GM18909 (cell line): ENCODE data around the gene TMC4.

Experiments
- ATAC-seq: cut with Tn5 transposase; IDR thresholded peaks from one replicate; pipeline ENCODE4 v1.9.1; 2021; ENCODE audit warnings: mild to moderate bottlenecking; ENCODE audit not compliant: unreplicated experiment, poor library complexity

The TMC4 gene

DNA sequence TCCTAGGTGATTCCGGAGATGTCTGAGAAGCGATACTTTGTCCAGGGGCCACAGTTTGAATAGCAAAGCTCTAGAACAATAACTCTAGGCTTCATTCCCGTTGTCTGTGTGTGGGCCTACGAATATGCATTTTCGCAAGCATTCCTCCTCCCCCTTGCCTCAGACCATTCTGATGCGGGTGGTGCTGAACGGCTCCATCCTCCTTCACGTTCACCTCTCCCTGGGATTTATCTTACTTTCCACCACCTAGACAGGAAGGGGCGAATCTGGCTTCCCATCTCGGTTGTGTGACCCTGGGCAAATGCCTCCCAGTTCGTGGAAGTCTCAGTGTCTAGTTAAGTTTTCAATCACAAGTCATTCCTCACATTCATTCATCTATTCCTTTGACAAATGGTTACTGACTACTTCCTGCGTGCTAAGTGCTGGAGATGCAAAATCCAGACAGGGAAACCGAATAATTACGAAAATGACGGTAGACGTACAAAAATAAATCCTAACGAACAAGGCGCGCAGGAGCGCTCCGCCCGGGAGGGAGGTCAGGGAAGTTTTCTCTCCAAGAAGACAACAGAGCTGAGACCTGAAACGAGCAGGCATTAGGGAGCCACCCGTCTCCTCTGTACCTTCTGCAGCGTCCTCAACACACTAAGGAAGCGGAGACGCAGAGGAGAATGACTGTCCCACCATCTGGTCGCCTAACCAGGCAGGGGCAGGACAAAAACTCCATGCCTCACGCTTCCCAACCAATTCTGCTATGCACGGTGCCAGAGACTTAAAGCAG, 36.7 kb downstream of the TMC4 start:
- no peak for ATAC-seq

GRCh38 chr19:54133957-54134590, 38.9 kb downstream of the TMC4 start:
- no peak for ATAC-seq

DNA sequence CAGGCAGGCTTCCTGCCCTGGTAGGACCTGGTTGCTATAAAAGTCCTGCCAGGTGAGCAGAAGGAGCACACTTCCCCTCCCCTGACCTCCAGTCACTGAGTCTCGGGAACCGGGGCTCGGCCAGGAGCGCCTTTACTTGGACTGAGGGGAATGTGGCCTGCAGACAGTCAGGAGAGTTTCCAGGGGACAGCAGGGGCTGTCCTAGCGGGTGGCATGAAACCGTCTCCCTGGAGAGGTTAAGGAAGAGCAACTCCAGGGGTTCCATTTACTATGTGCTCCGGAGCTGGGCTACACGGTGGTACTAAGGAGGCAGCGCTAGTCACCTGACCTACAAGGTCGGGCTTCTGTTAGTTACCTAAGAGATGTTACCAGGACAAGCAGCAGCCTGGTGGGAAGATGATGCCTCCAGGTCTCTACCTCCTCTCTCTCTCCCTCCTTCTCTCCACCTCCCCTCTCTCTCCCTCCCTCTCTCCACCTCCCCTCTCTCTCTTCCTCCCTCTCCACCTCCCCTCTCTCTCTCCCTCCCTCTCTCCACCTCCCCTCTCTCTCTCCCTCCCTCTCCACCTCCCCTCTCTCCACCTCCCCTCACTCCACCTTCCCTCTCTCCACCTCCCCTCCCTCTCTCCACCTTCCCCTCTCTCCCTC, 39.5 kb downstream of the TMC4 start:
- no peak for ATAC-seq

DNA sequence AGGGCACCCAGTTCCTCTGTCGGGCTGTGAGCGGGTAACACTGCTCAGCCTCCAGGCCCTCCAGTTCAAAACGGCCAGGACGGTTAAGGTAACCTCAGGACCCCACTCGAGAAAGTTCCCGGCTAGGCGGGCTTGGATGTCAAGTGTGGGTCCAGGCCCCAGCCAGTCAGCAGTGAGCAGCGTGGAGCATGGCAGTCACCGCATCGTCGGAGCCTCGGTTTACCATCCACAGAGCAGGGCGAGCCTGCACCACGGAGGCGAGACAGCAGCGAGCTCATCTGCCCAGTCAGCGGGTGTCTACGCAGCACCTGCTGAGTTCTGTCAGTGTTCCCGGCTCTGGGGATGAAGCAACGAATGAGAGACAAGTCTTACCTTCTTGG, 43.4 kb downstream of the TMC4 start:
- no peak for ATAC-seq

GRCh38 chr19:54128796-54129616, 44.0 kb downstream of the TMC4 start:
- ATAC-seq = no peak

DNA sequence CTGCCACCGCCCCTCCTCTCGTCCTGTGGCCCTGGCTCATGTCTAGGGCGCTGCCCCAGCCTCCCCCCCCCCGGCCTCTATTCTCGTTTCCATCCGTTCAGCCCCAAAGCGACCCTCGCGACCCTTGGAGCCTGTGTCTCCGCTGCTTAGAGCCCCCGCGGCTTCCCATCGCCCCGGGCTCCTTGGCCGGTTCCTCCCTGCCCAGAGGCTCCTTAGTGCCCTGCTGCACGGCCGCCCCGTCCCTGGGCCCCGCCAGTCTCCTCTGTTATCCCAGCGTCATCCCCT, 44.6 kb downstream of the TMC4 start:
- no peak for ATAC-seq

- ATAC-seq = no peak
Observed at GRCh38 chr19:54127688-54128440, 45.1 kb downstream of the TMC4 start.

- ATAC-seq = no peak
Observed at GRCh38 chr19:54125713-54126112, 47.2 kb downstream of the TMC4 start.

DNA sequence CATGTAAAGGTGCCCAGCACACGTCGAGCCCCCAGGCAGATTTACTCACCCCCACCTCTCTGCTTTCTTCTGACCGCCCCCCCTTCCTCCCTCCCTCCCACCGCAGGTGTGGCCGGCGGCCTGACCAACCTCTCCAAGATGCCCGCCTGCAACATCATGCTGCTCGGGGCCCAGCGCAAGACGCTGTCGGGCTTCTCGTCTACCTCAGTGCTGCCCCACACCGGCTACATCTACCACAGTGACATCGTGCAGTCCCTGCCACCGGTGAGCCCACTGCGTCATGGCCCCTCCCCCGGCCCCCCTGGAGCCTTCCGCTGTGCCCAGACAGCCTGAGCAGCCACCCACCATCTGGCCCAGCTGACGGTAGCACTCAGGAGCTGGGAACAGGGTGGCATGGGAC, 48.6 kb downstream of the TMC4 start:
- no peak for ATAC-seq

GRCh38 chr19:54123682-54124081, 49.3 kb downstream of the TMC4 start:
- ATAC-seq = no peak

GRCh38 chr19:54121259-54121658, 51.7 kb downstream of the TMC4 start:
- ATAC-seq = no peak

DNA sequence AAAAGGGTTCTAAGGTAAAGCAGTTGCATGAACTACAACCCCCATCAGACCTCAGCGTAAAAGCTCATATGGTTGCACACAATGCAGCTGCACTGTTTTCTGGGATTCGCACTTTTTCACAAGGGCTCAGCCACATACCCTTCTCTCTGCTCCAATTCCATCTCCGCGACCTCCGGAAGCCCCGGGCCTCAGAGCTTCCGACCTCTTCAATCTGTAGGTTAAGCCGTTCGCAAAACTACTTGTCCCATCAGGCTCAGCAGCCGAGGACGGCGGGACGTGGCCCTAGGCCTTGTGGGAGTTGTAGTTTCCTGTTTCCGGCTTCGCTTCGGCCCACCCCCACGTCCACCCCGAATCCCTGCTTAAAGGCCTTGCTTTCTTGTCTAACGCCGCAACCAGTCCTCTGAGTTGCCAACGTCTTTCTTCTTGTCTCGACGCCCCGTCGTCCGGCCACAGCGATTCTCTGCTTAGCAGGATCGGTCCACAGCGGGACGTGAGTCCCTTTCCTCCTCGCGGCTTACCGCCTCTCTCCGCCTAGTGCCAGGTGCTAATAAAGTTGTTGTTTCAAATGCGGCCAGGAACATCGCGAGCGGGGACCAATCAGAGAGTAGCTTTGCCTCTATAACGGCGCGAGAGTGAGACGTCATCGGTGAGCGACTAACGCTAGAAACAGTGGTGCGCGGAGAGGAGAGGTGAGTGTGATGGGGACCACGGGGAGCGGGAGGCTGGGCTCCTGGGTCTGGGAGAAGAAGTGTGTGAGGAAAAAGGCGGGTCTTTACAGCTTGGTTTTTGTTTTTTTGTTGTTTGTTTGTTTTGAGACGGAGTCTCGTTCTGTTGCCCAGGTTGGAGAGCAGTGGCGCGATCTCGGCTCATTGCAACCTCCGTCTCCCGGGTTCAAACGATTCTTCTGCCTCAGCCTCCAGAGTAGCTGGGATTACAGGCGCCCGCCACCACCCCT, 57.6 kb downstream of the TMC4 start, which contains the start of the genes PRPF31 and TFPT:
Gene PRPF31 (plus strand): TSS at position 646 of the 955 bp plus-strand sequence. CDS start 2,525 bp downstream, outside the sequence.
Gene TFPT (minus strand): TSS at position 549 of the 955 bp plus-strand sequence. CDS start 388 bp downstream, at position 161.
- ATAC-seq = peak; percentile 85

- ATAC-seq = peak; percentile 2
Observed at GRCh38 chr19:54114340-54115108, 58.4 kb downstream of the TMC4 start.
